SJCRH30 (cell line): ENCODE results near the gene TMEM131. TPM values are rescaled to one million over a fixed set of nuclear protein-coding genes. Genes with fewer than 3 reads are reported as not detected.

Source experiments
- total RNA-seq: library from RNA; depleted of rRNA; stranded (reverse); fragments of >200 nt; shearing (Covaris generic); gene quantifications from 2 replicates; pipeline ENCODE4 v1.2.3, GENCODE V29; 2014; rRNA removed

Gene TMEM131
- total RNA-seq, 1 experiment from 2014 or later = 29.7 TPM

Other genes starting within 250 kb of the TMEM131 start
- not detected in 2 replicates for gene VWA3B, start 91.2 kb upstream of the TMEM131 start, total RNA-seq